Measurements from ENCODE around the gene MILR1. TPM values are rescaled to one million over a fixed set of nuclear protein-coding genes. Genes with fewer than 3 reads are reported as not detected.

Gene MILR1
- total and polyA plus RNA-seq, 2 donors from 2014 or later: 2.2 to 17.8 TPM

DNA sequence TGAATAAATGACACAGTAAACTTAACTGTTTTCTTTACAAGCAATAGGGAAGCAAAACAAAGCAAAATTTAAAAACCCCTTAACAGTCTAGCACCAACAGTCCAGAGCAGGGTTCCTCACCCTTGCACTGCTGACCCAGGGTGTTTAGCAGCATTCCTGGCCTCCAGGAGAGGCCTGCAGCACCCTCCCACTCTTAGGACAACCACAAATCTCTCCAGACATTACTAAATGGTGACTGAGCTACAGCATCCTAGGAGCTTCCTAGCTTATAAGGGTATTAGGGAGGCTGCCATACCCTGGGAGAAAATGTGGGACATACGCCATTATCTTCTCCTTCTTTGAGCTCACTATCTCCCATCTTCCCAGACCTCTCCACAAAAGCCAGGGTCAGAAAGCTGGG, 32.0 kb downstream of the MILR1 start:
- DNase-seq (no peak), FAIRE-seq (no peak)
- Histone ChIP-seq H3K4me3 (ENCODE audit: low read length in 3 of 3) (no peak overlapping the region), H3K9ac (ENCODE audit: low read length in 3 of 3) (no peak overlapping the region), H3K27ac (ENCODE audit: low read depth in 2 of 2, low read length in 2 of 2) (no peak overlapping the region), H3K36me3 (ENCODE audit: control insufficient read depth in 2 of 3, insufficient read depth in 3 of 3, low read length in 3 of 3) (peaks cover 4 to 11% (median 6%) of the 10 kb centered on the region in 3 donors), H3K27me3 (ENCODE audit: control insufficient read depth, insufficient read depth, low read length) (no peaks in the 10 kb centered on the region), H3K9me3 (ENCODE audit: control insufficient read depth in 2 of 3, insufficient read depth in 1 of 3, low read length in 3 of 3) (no peaks in the 10 kb centered on the region), H3K4me1 (ENCODE audit: control insufficient read depth in 2 of 3, insufficient read depth in 2 of 3, low read depth in 1 of 3, low read length in 3 of 3) (no peaks in the 10 kb centered on the region)
- TF ChIP-seq, protein P1, sequence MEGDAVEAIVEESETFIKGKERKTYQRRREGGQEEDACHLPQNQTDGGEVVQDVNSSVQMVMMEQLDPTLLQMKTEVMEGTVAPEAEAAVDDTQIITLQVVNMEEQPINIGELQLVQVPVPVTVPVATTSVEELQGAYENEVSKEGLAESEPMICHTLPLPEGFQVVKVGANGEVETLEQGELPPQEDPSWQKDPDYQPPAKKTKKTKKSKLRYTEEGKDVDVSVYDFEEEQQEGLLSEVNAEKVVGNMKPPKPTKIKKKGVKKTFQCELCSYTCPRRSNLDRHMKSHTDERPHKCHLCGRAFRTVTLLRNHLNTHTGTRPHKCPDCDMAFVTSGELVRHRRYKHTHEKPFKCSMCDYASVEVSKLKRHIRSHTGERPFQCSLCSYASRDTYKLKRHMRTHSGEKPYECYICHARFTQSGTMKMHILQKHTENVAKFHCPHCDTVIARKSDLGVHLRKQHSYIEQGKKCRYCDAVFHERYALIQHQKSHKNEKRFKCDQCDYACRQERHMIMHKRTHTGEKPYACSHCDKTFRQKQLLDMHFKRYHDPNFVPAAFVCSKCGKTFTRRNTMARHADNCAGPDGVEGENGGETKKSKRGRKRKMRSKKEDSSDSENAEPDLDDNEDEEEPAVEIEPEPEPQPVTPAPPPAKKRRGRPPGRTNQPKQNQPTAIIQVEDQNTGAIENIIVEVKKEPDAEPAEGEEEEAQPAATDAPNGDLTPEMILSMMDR (IDR thresholded peaks at IDR 0.05; ENCODE audit: borderline replicate concordance, extremely low read depth, insufficient read depth): no peak
- intact Hi-C loops (cut with DNase I): no loop called here

DNA sequence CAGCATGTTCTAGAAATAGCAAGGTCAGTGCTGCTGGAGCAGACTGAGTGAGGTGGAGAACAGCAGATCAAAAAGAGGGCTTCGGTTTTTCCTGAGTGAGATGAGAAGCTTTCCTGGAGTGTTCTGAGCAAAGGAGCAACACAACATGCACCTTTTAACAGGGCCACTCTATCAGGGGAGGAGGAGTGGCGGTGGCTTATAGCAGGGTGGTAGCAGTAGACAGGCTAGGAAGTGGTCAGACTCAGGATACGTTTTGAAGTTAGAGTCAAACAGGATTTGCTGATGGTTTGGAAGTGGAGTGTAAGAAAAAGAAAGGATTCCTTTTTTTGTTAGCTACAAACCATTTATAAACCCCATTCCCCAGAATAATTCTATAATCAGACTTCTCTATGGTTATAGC, 35.5 kb downstream of the MILR1 start:
- H3K27ac ChIP-seq (ENCODE audit: low read depth in 2 of 2, low read length in 2 of 2): no peak overlapping the region
- DNase-seq (no peak), FAIRE-seq (no peak)
- H3K9me3 ChIP-seq (ENCODE audit: control insufficient read depth in 2 of 3, insufficient read depth in 1 of 3, low read length in 3 of 3): no peaks in the 10 kb centered on the region
- intact Hi-C loops (cut with DNase I): no loop called here
- TF ChIP-seq, protein P1 (IDR thresholded peaks at IDR 0.05; ENCODE audit: borderline replicate concordance, extremely low read depth, insufficient read depth): no peak
- H3K27me3 ChIP-seq (ENCODE audit: control insufficient read depth, insufficient read depth, low read length): no peaks in the 10 kb centered on the region
- H3K4me3 ChIP-seq (ENCODE audit: low read length in 3 of 3): no peak overlapping the region
- peaks cover 4 to 12% (median 6%) of the 10 kb centered on the region in 3 donors for H3K36me3 ChIP-seq (ENCODE audit: control insufficient read depth in 2 of 3, insufficient read depth in 3 of 3, low read length in 3 of 3)
- H3K4me1 ChIP-seq (ENCODE audit: control insufficient read depth in 2 of 3, insufficient read depth in 2 of 3, low read depth in 1 of 3, low read length in 3 of 3): no peaks in the 10 kb centered on the region
- H3K9ac ChIP-seq (ENCODE audit: low read length in 3 of 3): no peak overlapping the region

DNA sequence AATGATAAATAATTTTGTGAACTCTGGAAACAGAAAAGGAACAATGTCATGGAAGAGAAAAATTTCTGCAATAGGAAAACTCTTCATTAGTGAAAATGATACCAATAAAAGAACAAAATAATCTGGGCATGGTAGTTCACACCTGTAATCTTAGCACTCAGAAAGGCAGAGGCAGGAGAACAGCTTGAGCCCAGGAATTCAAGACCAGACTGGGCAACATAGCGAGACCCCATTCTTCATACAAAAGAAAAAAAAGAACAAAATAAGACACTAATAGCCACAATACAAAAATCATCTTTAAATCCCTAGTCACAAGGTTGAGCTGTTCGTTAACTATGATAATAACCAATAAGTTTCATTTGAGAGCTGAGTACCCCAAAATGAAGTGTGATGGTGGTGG, 39.4 kb downstream of the MILR1 start:
- intact Hi-C loops (cut with DNase I): no loop called here
- Histone ChIP-seq H3K27me3 (ENCODE audit: control insufficient read depth, insufficient read depth, low read length) (no peaks in the 10 kb centered on the region), H3K4me1 (ENCODE audit: control insufficient read depth in 2 of 3, insufficient read depth in 2 of 3, low read depth in 1 of 3, low read length in 3 of 3) (no peaks in the 10 kb centered on the region), H3K9me3 (ENCODE audit: control insufficient read depth in 2 of 3, insufficient read depth in 1 of 3, low read length in 3 of 3) (no peaks in the 10 kb centered on the region), H3K27ac (ENCODE audit: low read depth in 2 of 2, low read length in 2 of 2) (no peak overlapping the region), H3K36me3 (ENCODE audit: control insufficient read depth in 2 of 3, insufficient read depth in 3 of 3, low read length in 3 of 3) (peaks cover 11 to 28% (median 12%) of the 10 kb centered on the region in 3 donors), H3K4me3 (ENCODE audit: low read length in 3 of 3) (no peak overlapping the region), H3K9ac (ENCODE audit: low read length in 3 of 3) (no peak overlapping the region)
- no peak for DNase-seq
- TF ChIP-seq, protein P1 (IDR thresholded peaks at IDR 0.05; ENCODE audit: borderline replicate concordance, extremely low read depth, insufficient read depth): no peak
- no peak for FAIRE-seq

All from kidney (tissue), 14 donors.